NCI-H748 treated with DMSO at 0.1 percent for 48 hours (cell line): Measurements from ENCODE around the gene ATP8B2.
"Not testable (repeated sequence)": the region's sequence is repeated elsewhere in the genome, so short reads cannot be mapped to it uniquely, and the experiment has no call there.

Experiments
- DNase-seq: peaks from one replicate; lab custom pipeline; 2025; lab: John Stamatoyannopoulos, UW

ATP8B2 gene

GRCh38 chr1:154324669-154325582 is at the start of gene ATP8B2:
Gene ATP8B2 (plus strand): TSS chr1:154325525. CDS start chr1:154328142, 2,617 bp downstream.
- peak; percentile 75 for DNase-seq

GRCh38 chr1:154276797-154277196 is 48.5 kb upstream of the ATP8B2 start:
- DNase-seq = no peak

GRCh38 chr1:154287591-154287990 is 37.7 kb upstream of the ATP8B2 start:
- DNase-seq = not testable (repeated sequence)

- no peak for DNase-seq
These were observed 36.7 kb upstream of the ATP8B2 start for GRCh38 chr1:154288661-154289060.

- no peak for DNase-seq
These were observed 34.4 kb upstream of the ATP8B2 start for GRCh38 chr1:154290921-154291320.

GRCh38 chr1:154295408-154296235 is 29.7 kb upstream of the ATP8B2 start:
- DNase-seq = peak; percentile 7

GRCh38 chr1:154301582-154301981 is 23.7 kb upstream of the ATP8B2 start:
- no peak for DNase-seq

- no peak for DNase-seq
These were observed 20.5 kb upstream of the ATP8B2 start for GRCh38 chr1:154304664-154305337.

GRCh38 chr1:154306151-154306550 is 19.2 kb upstream of the ATP8B2 start:
- no peak for DNase-seq

GRCh38 chr1:154307670-154308270 is 17.6 kb upstream of the ATP8B2 start:
- not testable (repeated sequence) for DNase-seq

- DNase-seq = not testable (repeated sequence)
These were observed 16.2 kb upstream of the ATP8B2 start for GRCh38 chr1:154309136-154309535.

- DNase-seq = not testable (repeated sequence)
These were observed 12.9 kb upstream of the ATP8B2 start for GRCh38 chr1:154312229-154313065.

- DNase-seq = no peak
These were observed 12.3 kb upstream of the ATP8B2 start for GRCh38 chr1:154313066-154313356.

GRCh38 chr1:154314226-154314625 is 11.1 kb upstream of the ATP8B2 start:
- not testable (repeated sequence) for DNase-seq

- DNase-seq = no peak
These were observed 8.6 kb upstream of the ATP8B2 start for GRCh38 chr1:154316704-154317103.

- DNase-seq = no peak
These were observed 6.9 kb upstream of the ATP8B2 start for GRCh38 chr1:154318386-154318785.

GRCh38 chr1:154320882-154321608 is 4.3 kb upstream of the ATP8B2 start, which contains the start of gene AQP10:
Gene AQP10 (plus strand): TSS chr1:154321093. CDS start chr1:154321156, 63 bp downstream.
- DNase-seq = no peak

GRCh38 chr1:154321609-154321934 is 3.8 kb upstream of the ATP8B2 start:
- not testable (repeated sequence) for DNase-seq

- no peak for DNase-seq
These were observed 1.8 kb upstream of the ATP8B2 start for GRCh38 chr1:154323493-154323892.

- no peak for DNase-seq
These were observed 1.1 kb upstream of the ATP8B2 start for GRCh38 chr1:154324241-154324640.
